Liver (tissue), 9 donors: ENCODE data around the gene GAS6. TPM values are rescaled to one million over a fixed set of nuclear protein-coding genes. Genes with fewer than 3 reads are reported as not detected.
"Not testable (repeated sequence)": the region's sequence is repeated elsewhere in the genome, so short reads cannot be mapped to it uniquely, and the experiment has no call there.

Experiments
- DNase-seq: peaks from one replicate; pipeline ENCODE4 v3.0.0-alpha.2; 2017; ENCODE audit warnings: low spot score
- H3K27ac ChIP-seq, 2 donors: one replicate each; pipeline ENCODE4 v1.7.0; 2013; ENCODE audit warnings: inconsistent platforms in 2 of 2, low read length in 2 of 2, control low read depth in 1 of 2, low read depth in 1 of 2, mild to moderate bottlenecking in 1 of 2
- H3K27me3 ChIP-seq, 4 donors: one replicate each; pipeline versions ENCODE4 v1.6.1 to v1.7.0; 2013; ENCODE audit warnings: low read length in 3 of 4, inconsistent platforms in 1 of 4, mild to moderate bottlenecking in 1 of 4, moderate library complexity in 1 of 4; ENCODE audit not compliant: control insufficient read depth in 4 of 4, insufficient read depth in 4 of 4
- H3K36me3 ChIP-seq, 4 donors: one replicate each; pipeline versions ENCODE4 v1.6.1 to v1.7.0; 2013; ENCODE audit warnings: low read length in 3 of 4, mild to moderate bottlenecking in 3 of 4, low read depth in 1 of 4, moderate library complexity in 1 of 4; ENCODE audit not compliant: control insufficient read depth in 4 of 4, insufficient read depth in 3 of 4
- H3K4me1 ChIP-seq, 4 donors: one replicate each; pipeline versions ENCODE4 v1.6.1 to v1.7.0; 2013; ENCODE audit warnings: low read length in 3 of 4, mild to moderate bottlenecking in 3 of 4, moderate library complexity in 1 of 4; ENCODE audit not compliant: control insufficient read depth in 4 of 4, insufficient read depth in 4 of 4
- H3K4me3 ChIP-seq, 3 donors: one replicate each; pipeline versions ENCODE4 v1.6.1 to v1.7.0; 2013; ENCODE audit warnings: low read length in 3 of 3, control low read depth in 1 of 3, low read depth in 1 of 3, mild to moderate bottlenecking in 1 of 3
- H3K9ac ChIP-seq, 2 donors: one replicate each; pipeline ENCODE4 v1.7.0; 2013; ENCODE audit warnings: low read length in 2 of 2, mild to moderate bottlenecking in 2 of 2, moderate library complexity in 2 of 2, control low read depth in 1 of 2, low read depth in 1 of 2
- H3K9me3 ChIP-seq, 4 donors: one replicate each; pipeline versions ENCODE4 v1.6.1 to v1.7.0; 2013; ENCODE audit warnings: low read length in 3 of 4; ENCODE audit not compliant: control insufficient read depth in 4 of 4
- ATF3 ChIP-seq: IDR thresholded peaks from 2 replicates; pipeline ENCODE4 v1.6.1; 2016; ENCODE audit warnings: antibody characterized with exemption
- CTCF ChIP-seq: fragments of 150-350 bp; IDR thresholded peaks from 2 replicates; pipeline ENCODE4 v1.5.1; 2017; ENCODE audit warnings: improper control_type of control experiment, low read depth, low read length; ENCODE audit not compliant: missing input control
- FOXA2 ChIP-seq: IDR thresholded peaks from 2 replicates; pipeline ENCODE4 v1.6.1; 2016; ENCODE audit warnings: antibody characterized with exemption
- GABPA ChIP-seq, 2 donors: IDR thresholded peaks in 1 of 2; conservative IDR thresholded peaks in 1 of 2; 2 replicates each; pipeline ENCODE4 v1.6.1; 2016; ENCODE audit warnings: antibody characterized with exemption in 2 of 2, mild to moderate bottlenecking in 1 of 2, moderate library complexity in 1 of 2
- HNF4A ChIP-seq, 2 donors: conservative IDR thresholded peaks; 2 replicates each; pipeline ENCODE4 v1.6.1; 2016; ENCODE audit warnings: antibody characterized with exemption in 2 of 2, mild to moderate bottlenecking in 2 of 2
- HNF4G ChIP-seq: IDR thresholded peaks from 2 replicates; pipeline ENCODE4 v1.6.1; 2016; ENCODE audit warnings: antibody characterized with exemption
- JUND ChIP-seq, 2 donors: IDR thresholded peaks; 2 replicates each; pipeline ENCODE4 v1.6.1; 2016; ENCODE audit warnings: antibody characterized with exemption in 2 of 2
- MAX ChIP-seq: IDR thresholded peaks from 2 replicates; pipeline ENCODE4 v1.6.1; 2016; ENCODE audit warnings: antibody characterized with exemption
- REST ChIP-seq: IDR thresholded peaks from 2 replicates; pipeline ENCODE4 v1.6.1; 2016; ENCODE audit warnings: antibody characterized with exemption, mild to moderate bottlenecking
- RXRA ChIP-seq, 2 donors: IDR thresholded peaks; 2 replicates each; pipeline ENCODE4 v1.6.1; 2017 to 2018; ENCODE audit warnings: antibody characterized with exemption in 2 of 2, mild to moderate bottlenecking in 1 of 2
- SP1 ChIP-seq: IDR thresholded peaks from 2 replicates; pipeline ENCODE4 v1.6.1; 2018; ENCODE audit warnings: antibody characterized with exemption, mild to moderate bottlenecking
- TAF1 ChIP-seq: conservative IDR thresholded peaks from 2 replicates; pipeline ENCODE4 v1.6.1; 2016; ENCODE audit warnings: antibody characterized with exemption, mild to moderate bottlenecking
- YY1 ChIP-seq: IDR thresholded peaks from 2 replicates; pipeline ENCODE4 v1.6.1; 2016; ENCODE audit warnings: antibody characterized with exemption, mild to moderate bottlenecking
- WGBS: extraction: QIAGEN DNeasy Blood & Tissue Kit; methylation state at CpG from one replicate; pipeline ENCODE4 v1.1.7; 2013; 5-methylcytosine and 5-hydroxymethylcytosine counted together
- polyA plus RNA-seq, 2 donors: library from polyadenylated mRNA; stranded (reverse) in 1 of 2; unstranded in 1 of 2; fragments of 200-250 nt in 1 of 2; fragments of >200 nt in 1 of 2; fragmentation: Nextera tagmentation in 1 of 2; extraction: Ambion mirVana in 1 of 2; gene quantifications; one replicate each; pipeline versions ENCODE4 v1.2.1 to v1.2.3, GENCODE V29; 2013 to 2015
- total RNA-seq, 2 donors: library from RNA; depleted of rRNA; stranded (reverse); fragments of >200 nt; gene quantifications; one replicate each; pipeline ENCODE4 v1.2.3, GENCODE V29; 2014
- donor health status: healthy.
- donor health status: healthy.
- donor health status: healthy.
- donor health status: healthy.
- donor health status: healthy.

Gene GAS6
- total and polyA plus RNA-seq, 4 donors: 2.5 to 30.2 (median 9.1) TPM

- Histone ChIP-seq H3K36me3 (peaks cover 0 to 10% (median under 1%) of the 10 kb centered on the region in 4 donors), H3K9me3 (no peaks in the 10 kb centered on the region)
- WGBS: 96% methylated on average over 23 of the region's 23 CpGs
These were observed 32.8 kb downstream of the GAS6 start for GRCh38 chr13:113831061-113831460.

GRCh38 chr13:113830426-113830950 lies 33.4 kb downstream of the GAS6 start:
- H3K27me3 ChIP-seq, H3K9ac ChIP-seq, H3K27ac ChIP-seq, H3K4me3 ChIP-seq, H3K4me1 ChIP-seq, H3K9me3 ChIP-seq, DNase-seq: not testable (repeated sequence)
- WGBS: 91% methylated on average over 22 of the region's 22 CpGs
- peaks cover 0 to 11% (median 2%) of the 10 kb centered on the region in 4 donors for H3K36me3 ChIP-seq

More at GRCh38 chr13:113831061-113831460, 32.8 kb downstream of the GAS6 start:
- TF ChIP-seq SP1: no peak
- TF ChIP-seq REST: no peak
- no peak for TF ChIP-seq TAF1
- TF ChIP-seq GABPA (IDR thresholded peaks at IDR 0.05 in 1 of 2, conservative IDR thresholded peaks at IDR 0.05 in 1 of 2): no peak
- TF ChIP-seq CTCF: no peak
- no peak for TF ChIP-seq ATF3
- no peak for TF ChIP-seq HNF4G
- H3K27ac ChIP-seq: no peak overlapping the region
- H3K4me3 ChIP-seq: no peak overlapping the region
- H3K9ac ChIP-seq: no peak overlapping the region
- H3K4me1 ChIP-seq: peaks cover 0 to 5% (median 4%) of the 10 kb centered on the region in 4 donors
- H3K27me3 ChIP-seq: no peaks in the 10 kb centered on the region
- DNase-seq: no peak

GRCh38 chr13:113828282-113828825 lies 35.5 kb downstream of the GAS6 start:
- no peak for DNase-seq

More at GRCh38 chr13:113828282-113828825, 35.5 kb downstream of the GAS6 start:
- Histone ChIP-seq H3K27me3 (no peaks in the 10 kb centered on the region), H3K36me3 (peaks cover 0 to 12% (median 2%) of the 10 kb centered on the region in 4 donors), H3K4me1 (peaks cover 0 to 5% (median 4%) of the 10 kb centered on the region in 4 donors), H3K9ac (no peak overlapping the region), H3K9me3 (no peaks in the 10 kb centered on the region), H3K4me3 (no peak overlapping the region), H3K27ac (no peak overlapping the region)
- no peak for TF ChIP-seq MAX
- TF ChIP-seq FOXA2: no peak
- no peak for TF ChIP-seq HNF4A (conservative IDR thresholded peaks at IDR 0.05)
- no peak for TF ChIP-seq SP1
- no peak for TF ChIP-seq TAF1
- TF ChIP-seq JUND (IDR thresholded peaks at IDR 0.05): no peak
- TF ChIP-seq YY1: no peak
- no peak for TF ChIP-seq CTCF
- TF ChIP-seq ATF3: no peak
- no peak for TF ChIP-seq RXRA (IDR thresholded peaks at IDR 0.05)
- WGBS: 89% methylated on average over 20 of the region's 20 CpGs
